WTC11 (cell line): Measurements from ENCODE around the gene RSRC1. TPM values are rescaled to one million over a fixed set of nuclear protein-coding genes. Genes with fewer than 3 reads are reported as not detected.

Experiments
- ATAC-seq: fragments of 200-7000 bp; cut with Tn5 transposase; 2 replicates; pipeline ENCODE4 v1.10.0; 2021; ENCODE audit warnings: mild to moderate bottlenecking, moderate library complexity
- CTCF ChIA-PET: fragments of 300-600 bp; sonication (Branson Sonifier 250); formaldehyde crosslinking; loops from one replicate; lab custom pipeline; 2021; ENCODE audit warnings: antibody characterized with exemption; lab: Charles Lee
- POLR2A ChIA-PET: fragments of 350-600 bp; sonication (Branson Sonifier 250); formaldehyde crosslinking; loops from one replicate; lab custom pipeline; 2021; ENCODE audit warnings: antibody characterized with exemption; lab: Charles Lee
- DNase-seq: peaks from one replicate; pipeline ENCODE4 v3.0.0; 2021; ENCODE audit warnings: low spot score
- H3K27ac Mint-ChIP-seq: 2 replicates; pipeline ENCODE4 v1.8.0; 2021; ENCODE audit warnings: mixed read lengths
- H3K27me3 Mint-ChIP-seq: 2 replicates; pipeline ENCODE4 v1.8.0; 2021; ENCODE audit warnings: low read depth, mild to moderate bottlenecking, moderate library complexity, mixed read lengths
- H3K36me3 Mint-ChIP-seq: 2 replicates; pipeline ENCODE4 v1.8.0; 2021; ENCODE audit warnings: mixed read lengths
- H3K4me1 Mint-ChIP-seq: 2 replicates; pipeline ENCODE4 v1.8.0; 2022; ENCODE audit warnings: mixed read lengths
- H3K4me3 Mint-ChIP-seq: 2 replicates; pipeline ENCODE4 v1.8.0; 2021; ENCODE audit warnings: mild to moderate bottlenecking, moderate library complexity, mixed read lengths
- H3K9me3 Mint-ChIP-seq: 2 replicates; pipeline ENCODE4 v1.8.0; 2021; ENCODE audit warnings: mixed read lengths
- AFF4 ChIP-seq: sonication (generic); formaldehyde crosslinking; IDR thresholded peaks from 2 replicates; pipeline ENCODE4 v1.8.1; 2023; ENCODE audit warnings: mild to moderate bottlenecking, missing genetic modification reagents, borderline replicate concordance
- CDX4 ChIP-seq: fragments of 250-450 bp; sonication (Bioruptor Pico); IDR thresholded peaks from 2 replicates; pipeline ENCODE4 v1.9.0; 2021; ENCODE audit warnings: moderate library complexity, mild to moderate bottlenecking, inconsistent platforms, borderline replicate concordance
- ELF4 ChIP-seq: sonication (generic); formaldehyde crosslinking; IDR thresholded peaks from 2 replicates; pipeline ENCODE4 v1.8.1; 2022; ENCODE audit warnings: low read depth, mild to moderate bottlenecking, moderate library complexity, missing genetic modification reagents
- EMX1 ChIP-seq: fragments of 250-450 bp; sonication (Bioruptor Pico); IDR thresholded peaks from 2 replicates; pipeline ENCODE4 v1.8.0; 2021; ENCODE audit warnings: mild to moderate bottlenecking
- FOXJ3 ChIP-seq: sonication (generic); formaldehyde crosslinking; IDR thresholded peaks from 2 replicates; pipeline ENCODE4 v1.9.0; 2021; ENCODE audit warnings: missing genetic modification reagents, mild to moderate bottlenecking, borderline replicate concordance
- FOXP1 ChIP-seq: sonication (generic); formaldehyde crosslinking; IDR thresholded peaks from 2 replicates; pipeline ENCODE4 v1.8.0; 2022; ENCODE audit warnings: missing genetic modification reagents, mild to moderate bottlenecking, moderate library complexity, borderline replicate concordance
- FOXP4 ChIP-seq: sonication (generic); formaldehyde crosslinking; IDR thresholded peaks from 2 replicates; pipeline ENCODE4 v1.8.0; 2022; ENCODE audit warnings: mild to moderate bottlenecking, missing genetic modification reagents
- GTF2I ChIP-seq: fragments of 250-450 bp; sonication (Bioruptor Pico); conservative IDR thresholded peaks from 2 replicates; pipeline ENCODE4 v1.4.0; 2021; ENCODE audit warnings: mild to moderate bottlenecking
- HMGA2 ChIP-seq: fragments of 250-450 bp; sonication (Bioruptor Pico); IDR thresholded peaks from 2 replicates; pipeline ENCODE4 v1.4.0; 2021; ENCODE audit warnings: mild to moderate bottlenecking, moderate library complexity
- KAT7 ChIP-seq: sonication (generic); formaldehyde crosslinking; IDR thresholded peaks from 2 replicates; pipeline ENCODE4 v1.8.1; 2023; ENCODE audit warnings: missing genetic modification reagents, mild to moderate bottlenecking, borderline replicate concordance
- MXD4 ChIP-seq: fragments of 250-450 bp; sonication (Bioruptor Pico); IDR thresholded peaks from 2 replicates; pipeline ENCODE4 v1.8.0; 2021; ENCODE audit warnings: mild to moderate bottlenecking, moderate library complexity, borderline replicate concordance
- NFATC4 ChIP-seq: fragments of 250-450 bp; sonication (Bioruptor Pico); IDR thresholded peaks from 2 replicates; pipeline ENCODE4 v1.9.0; 2021; ENCODE audit warnings: mild to moderate bottlenecking
- NR1H2 ChIP-seq: sonication (generic); formaldehyde crosslinking; IDR thresholded peaks from 2 replicates; pipeline ENCODE4 v1.9.0; 2021; ENCODE audit warnings: mild to moderate bottlenecking, moderate library complexity, missing genetic modification reagents
- PREB ChIP-seq: sonication (generic); formaldehyde crosslinking; IDR thresholded peaks from 2 replicates; pipeline ENCODE4 v1.8.1; 2022; ENCODE audit warnings: mild to moderate bottlenecking, missing genetic modification reagents, moderate library complexity, borderline replicate concordance
- TP53 ChIP-seq: sonication (generic); formaldehyde crosslinking; IDR thresholded peaks from 2 replicates; pipeline ENCODE4 v1.8.1; 2023; ENCODE audit warnings: mild to moderate bottlenecking, missing genetic modification reagents
- ZNF121 ChIP-seq: sonication (generic); formaldehyde crosslinking; IDR thresholded peaks from 2 replicates; pipeline ENCODE4 v1.8.0; 2023; ENCODE audit warnings: missing genetic modification reagents
- ZNF219 ChIP-seq: sonication (generic); formaldehyde crosslinking; IDR thresholded peaks from 2 replicates; pipeline ENCODE4 v1.8.0; 2023; ENCODE audit warnings: missing genetic modification reagents, mild to moderate bottlenecking, borderline replicate concordance
- ZNF423 ChIP-seq: fragments of 250-450 bp; sonication (Bioruptor Pico); IDR thresholded peaks from 2 replicates; pipeline ENCODE4 v2.1.2; 2022; ENCODE audit warnings: mild to moderate bottlenecking, moderate library complexity
- total RNA-seq: library from RNA; stranded (reverse); gene quantifications from 3 replicates; pipeline ENCODE4 v1.2.3, GENCODE V29; 2021

Gene RSRC1
- total RNA-seq, 1 experiment from 2014 or later, result 21.3 TPM

- no peaks in the 10 kb centered on the region for H3K36me3 Mint-ChIP-seq
- POLR2A ChIA-PET, result no interaction called here
- peaks cover 43% of the 10 kb centered on the region for H3K27me3 Mint-ChIP-seq
- ATAC-seq, result no peak
- peaks cover 28% of the 10 kb centered on the region for H3K4me1 Mint-ChIP-seq
- no peaks in the 10 kb centered on the region for H3K9me3 Mint-ChIP-seq
- no peak for DNase-seq
- TF ChIP-seq ZNF219 (CRISPR knock-in tag) (no peak), ZNF423 (CRISPR knock-in tag) (no peak), TP53 (CRISPR knock-in tag) (no peak)
- CTCF ChIA-PET, result interaction anchor here (0.7 kb wide), 1 partner anchor 71 kb away, joined by 3 read pairs; no protein-coding TSS in a partner anchor
- no peak overlapping the region for H3K27ac Mint-ChIP-seq
- no peak overlapping the region for H3K4me3 Mint-ChIP-seq
Observed at GRCh38 chr3:158572766-158573060, 462.8 kb downstream of the RSRC1 start.

- Mint-ChIP-seq H3K4me1 (peaks cover 28% of the 10 kb centered on the region), H3K9me3 (no peaks in the 10 kb centered on the region), H3K36me3 (no peaks in the 10 kb centered on the region), H3K27ac (no peak overlapping the region)
- ATAC-seq (peak; percentile 20; the same call in 1 of the 2 replicates), DNase-seq (peak; percentile 13)
- POLR2A ChIA-PET, result no interaction called here
- CTCF ChIA-PET, result interaction anchor here (1.0 to 1.3 kb wide), 2 partner anchors 17 to 70 kb away, joined by 3 to 9 read pairs; partner anchors contain the start of gene GFM1
- TF ChIP-seq PREB (CRISPR knock-in tag), result no peak
- peak; percentile 97 for TF ChIP-seq ZNF121
- peak; percentile 74; the same call in 1 of the 2 replicates for TF ChIP-seq GTF2I (CRISPR knock-in tag)
- TF ChIP-seq, all 79 proteins: peak for 2
- Mint-ChIP-seq H3K27me3 (peaks cover 38% of the 10 kb centered on the region), H3K4me3 (no peak overlapping the region)
Observed at GRCh38 chr3:158573714-158574113, 463.8 kb downstream of the RSRC1 start.

- H3K4me1 Mint-ChIP-seq, result peaks cover 28% of the 10 kb centered on the region
- peaks cover 30% of the 10 kb centered on the region for H3K27me3 Mint-ChIP-seq
- no peak overlapping the region for H3K4me3 Mint-ChIP-seq
- ChIA-PET POLR2A (no interaction called here), CTCF (interaction anchor here (1.0 to 1.3 kb wide), 2 partner anchors 16 to 70 kb away, joined by 3 to 9 read pairs; partner anchors contain the start of gene GFM1)
- H3K36me3 Mint-ChIP-seq, result no peaks in the 10 kb centered on the region
- H3K27ac Mint-ChIP-seq, result no peak overlapping the region
- TF ChIP-seq MXD4 (no peak), FOXP1 (CRISPR knock-in tag) (no peak), ZNF121 (no peak), FOXP4 (CRISPR knock-in tag) (no peak), ZNF423 (CRISPR knock-in tag) (no peak), KAT7 (CRISPR knock-in tag) (no peak), FOXJ3 (CRISPR knock-in tag) (no peak), NFATC4 (CRISPR knock-in tag) (no peak), EMX1 (CRISPR knock-in tag) (no peak), NR1H2 (CRISPR knock-in tag) (no peak), CDX4 (CRISPR knock-in tag) (no peak), HMGA2 (CRISPR knock-in tag) (no peak), AFF4 (no peak), ELF4 (CRISPR knock-in tag) (no peak)
- DNase-seq, result no peak
- no peaks in the 10 kb centered on the region for H3K9me3 Mint-ChIP-seq
- no peak for ATAC-seq
Observed at GRCh38 chr3:158574646-158575045, 464.8 kb downstream of the RSRC1 start.
